ENCODE data around the gene TRIL.

TRIL gene

DNA sequence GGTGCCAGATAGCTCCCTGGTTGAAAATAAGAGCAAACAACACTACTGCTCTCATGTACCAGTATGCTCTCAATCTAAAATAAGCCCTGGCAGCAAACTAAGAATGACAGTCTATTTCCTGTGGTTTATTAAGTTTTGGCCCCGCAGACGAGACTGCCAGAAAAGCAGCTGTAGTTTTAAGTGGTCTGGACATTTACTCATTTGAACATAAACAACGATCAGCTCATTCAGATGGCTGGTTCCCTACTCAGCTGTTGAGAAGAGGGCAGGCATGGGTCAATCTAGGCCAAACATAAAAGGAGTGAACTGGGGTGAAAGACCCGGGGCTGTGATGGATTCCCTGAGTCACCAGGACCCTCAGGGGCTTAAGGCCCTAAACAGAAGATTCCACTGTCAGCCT, 4.5 kb downstream of the TRIL start:
- no peak overlapping the region for H3K4me3 ChIP-seq (ENCODE audit: low read length)
- DNase-seq (ENCODE audit: low read depth) = no peak
- TF ChIP-seq, protein P1, sequence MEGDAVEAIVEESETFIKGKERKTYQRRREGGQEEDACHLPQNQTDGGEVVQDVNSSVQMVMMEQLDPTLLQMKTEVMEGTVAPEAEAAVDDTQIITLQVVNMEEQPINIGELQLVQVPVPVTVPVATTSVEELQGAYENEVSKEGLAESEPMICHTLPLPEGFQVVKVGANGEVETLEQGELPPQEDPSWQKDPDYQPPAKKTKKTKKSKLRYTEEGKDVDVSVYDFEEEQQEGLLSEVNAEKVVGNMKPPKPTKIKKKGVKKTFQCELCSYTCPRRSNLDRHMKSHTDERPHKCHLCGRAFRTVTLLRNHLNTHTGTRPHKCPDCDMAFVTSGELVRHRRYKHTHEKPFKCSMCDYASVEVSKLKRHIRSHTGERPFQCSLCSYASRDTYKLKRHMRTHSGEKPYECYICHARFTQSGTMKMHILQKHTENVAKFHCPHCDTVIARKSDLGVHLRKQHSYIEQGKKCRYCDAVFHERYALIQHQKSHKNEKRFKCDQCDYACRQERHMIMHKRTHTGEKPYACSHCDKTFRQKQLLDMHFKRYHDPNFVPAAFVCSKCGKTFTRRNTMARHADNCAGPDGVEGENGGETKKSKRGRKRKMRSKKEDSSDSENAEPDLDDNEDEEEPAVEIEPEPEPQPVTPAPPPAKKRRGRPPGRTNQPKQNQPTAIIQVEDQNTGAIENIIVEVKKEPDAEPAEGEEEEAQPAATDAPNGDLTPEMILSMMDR (conservative IDR thresholded peaks at IDR 0.05; ENCODE audit: low read depth, low read length) = no peak

DNA sequence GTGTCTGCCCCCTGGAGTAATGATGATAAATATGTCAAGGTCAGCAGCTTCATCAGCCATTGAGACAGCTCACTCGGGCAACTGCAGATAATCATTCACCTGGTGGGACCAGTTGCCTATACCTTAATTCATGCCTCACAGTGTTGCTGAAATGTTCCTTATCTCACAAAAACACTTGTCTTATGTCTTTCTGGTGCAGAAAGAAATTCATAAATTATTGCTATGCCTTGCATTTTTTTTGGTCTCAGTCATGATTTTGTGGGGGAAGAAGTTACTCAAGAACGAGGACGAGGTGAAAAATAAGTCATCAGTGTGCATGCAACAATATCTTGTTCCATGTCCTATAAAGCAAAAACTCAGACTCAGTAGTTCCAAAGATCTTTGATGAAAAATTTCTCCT, 16.0 kb downstream of the TRIL start:
- TF ChIP-seq, protein P1 (conservative IDR thresholded peaks at IDR 0.05; ENCODE audit: low read depth, low read length) = no peak
- H3K4me3 ChIP-seq (ENCODE audit: low read length) = no peak overlapping the region
- no peak for DNase-seq (ENCODE audit: low read depth)

DNA sequence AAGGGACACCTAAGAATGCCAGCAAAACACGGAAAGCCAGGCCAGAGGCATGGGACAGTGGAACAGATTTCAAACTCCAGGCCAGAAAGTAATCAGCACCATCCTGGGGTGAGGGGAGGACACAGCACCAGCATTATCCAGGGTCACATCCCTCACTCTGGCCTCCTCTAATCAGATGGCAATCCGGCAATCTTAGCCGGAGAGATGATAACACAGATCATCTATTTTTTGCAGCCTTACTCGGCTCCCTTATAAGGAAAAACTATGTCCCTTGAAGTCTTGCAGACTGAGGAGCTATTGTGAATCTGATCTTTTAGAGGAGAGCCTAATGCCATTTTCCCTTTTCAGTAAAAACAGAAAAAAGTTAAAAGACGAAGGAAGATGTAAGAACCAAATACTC, 16.5 kb downstream of the TRIL start:
- H3K4me3 ChIP-seq (ENCODE audit: low read length) = no peak overlapping the region
- TF ChIP-seq, protein P1 (conservative IDR thresholded peaks at IDR 0.05; ENCODE audit: low read depth, low read length) = no peak
- no peak for DNase-seq (ENCODE audit: low read depth)

GRCh38 chr7:28940741-28941384, 17.3 kb downstream of the TRIL start:
- TF ChIP-seq, protein P1 (conservative IDR thresholded peaks at IDR 0.05; ENCODE audit: low read depth, low read length) = no peak
- H3K4me3 ChIP-seq (ENCODE audit: low read length) = no peak overlapping the region
- DNase-seq (ENCODE audit: low read depth) = no peak

DNA sequence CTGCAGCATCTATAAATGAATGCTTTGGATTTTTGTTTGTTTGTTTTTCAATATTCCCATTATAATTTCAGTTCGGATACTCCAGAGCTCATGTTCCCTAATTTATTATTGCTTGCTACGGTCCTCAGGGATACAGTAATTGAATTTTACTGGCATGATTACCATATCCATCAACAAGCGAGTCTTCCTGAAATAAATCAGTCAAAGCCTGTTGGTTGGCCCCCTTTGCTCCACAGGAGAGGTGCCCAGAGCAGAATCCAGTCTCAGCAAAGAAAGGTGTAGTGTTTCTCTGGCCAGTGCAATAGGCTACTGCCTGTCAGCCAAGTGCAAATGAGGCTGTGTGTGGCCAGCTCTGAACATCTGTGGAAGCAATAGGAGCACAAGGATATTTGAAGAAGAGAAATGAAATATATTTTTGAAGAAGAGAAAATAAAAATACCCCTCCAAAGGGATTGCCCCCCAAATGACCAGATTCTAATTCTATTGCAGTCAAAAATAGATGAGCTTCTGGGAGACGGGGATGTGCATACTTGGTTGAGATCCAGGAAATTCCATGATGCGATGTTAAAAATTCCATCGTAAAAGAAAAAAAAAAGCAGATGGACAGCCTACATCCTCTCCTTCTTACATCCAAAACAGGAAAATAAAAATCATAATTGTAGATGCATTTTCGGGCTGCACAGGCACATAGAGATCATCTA, 18.1 kb downstream of the TRIL start:
- TF ChIP-seq, protein P1 (conservative IDR thresholded peaks at IDR 0.05; ENCODE audit: low read depth, low read length) = no peak
- no peak overlapping the region for H3K4me3 ChIP-seq (ENCODE audit: low read length)
- DNase-seq (ENCODE audit: low read depth) = no peak

DNA sequence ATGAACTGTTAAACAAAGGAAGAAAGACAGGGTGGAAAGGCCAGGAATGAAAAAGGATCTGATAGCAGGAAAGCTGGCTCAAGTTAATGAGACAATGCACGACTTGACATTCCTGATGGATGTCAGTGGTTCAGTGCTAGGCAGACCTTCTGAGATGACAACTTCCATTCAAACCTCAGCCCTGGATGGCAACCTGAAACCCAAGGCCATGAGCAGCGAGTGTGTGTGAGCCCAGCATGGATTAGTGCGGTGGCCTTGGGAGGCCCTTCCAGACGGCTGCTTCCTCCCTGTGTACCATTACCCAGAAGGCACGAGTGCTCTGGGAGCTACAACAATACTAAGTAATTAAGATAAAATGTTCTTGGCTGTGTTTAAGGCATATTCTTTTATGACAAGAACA, 18.8 kb downstream of the TRIL start:
- H3K4me3 ChIP-seq (ENCODE audit: low read length) = no peak overlapping the region
- no peak for DNase-seq (ENCODE audit: low read depth)
- TF ChIP-seq, protein P1 (conservative IDR thresholded peaks at IDR 0.05; ENCODE audit: low read depth, low read length) = no peak

GRCh38 chr7:28937619-28938018, 20.5 kb downstream of the TRIL start:
- TF ChIP-seq, protein P1 (conservative IDR thresholded peaks at IDR 0.05; ENCODE audit: low read depth, low read length) = no peak
- H3K4me3 ChIP-seq (ENCODE audit: low read length) = no peak overlapping the region
- no peak for DNase-seq (ENCODE audit: low read depth)

All from retinal pigment epithelial cell (primary cell).